ENCODE measurements around the gene GPR39. TPM values are rescaled to one million over a fixed set of nuclear protein-coding genes. Genes with fewer than 3 reads are reported as not detected.
"Not testable (repeated sequence)": the region's sequence is repeated elsewhere in the genome, so short reads cannot be mapped to it uniquely, and the experiment has no call there.

The GPR39 gene
- polyA plus RNA-seq, 1 donor: 3.3 TPM

DNA sequence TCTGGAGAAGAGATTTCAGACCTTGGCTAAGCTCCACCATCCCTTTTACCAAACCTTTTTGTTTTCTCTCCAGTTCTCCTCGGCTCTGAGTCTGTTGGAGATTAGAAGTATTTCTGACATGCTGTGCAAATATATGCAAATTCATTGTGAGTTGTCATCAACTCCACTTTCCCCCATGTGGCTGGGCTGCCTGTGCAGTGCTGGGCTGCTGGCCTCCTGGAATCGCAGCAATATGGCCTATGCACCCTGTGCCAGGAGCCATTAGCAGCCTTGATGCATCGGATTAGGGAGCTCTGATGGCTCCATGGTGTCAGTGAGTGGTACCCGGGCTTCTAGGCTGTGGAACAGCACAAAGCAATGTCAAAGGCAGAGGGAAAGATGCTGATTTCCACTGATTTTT lies 80.0 kb downstream of the GPR39 start:
- no peak for DNase-seq

- no peak for DNase-seq
Measured at GRCh38 chr2:132497591-132497990, 81.0 kb downstream of the GPR39 start.

GRCh38 chr2:132503701-132504100 lies 87.1 kb downstream of the GPR39 start:
- no peak for DNase-seq

GRCh38 chr2:132515010-132515409 lies 98.4 kb downstream of the GPR39 start:
- DNase-seq: no peak

DNA sequence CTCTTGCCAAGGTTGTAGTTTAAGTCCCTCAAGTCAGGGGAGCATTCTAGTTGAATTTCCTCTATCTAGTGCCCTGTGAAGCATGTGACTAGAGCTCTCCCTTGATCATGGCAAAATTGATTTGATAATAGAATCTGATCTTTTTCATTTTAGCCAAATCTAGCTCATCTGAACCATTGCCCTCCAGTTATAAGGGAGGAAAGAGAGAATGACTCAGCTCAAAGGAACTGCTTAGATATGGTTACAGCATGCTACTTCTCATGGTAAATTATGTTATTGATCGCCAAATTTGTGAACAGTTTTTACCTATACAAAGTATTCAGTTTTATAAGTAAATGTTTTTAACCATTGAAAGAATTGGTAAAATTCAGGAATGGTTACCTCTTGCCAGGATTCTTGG lies 100.8 kb downstream of the GPR39 start:
- DNase-seq: no peak

GRCh38 chr2:132518302-132518701 lies 101.7 kb downstream of the GPR39 start:
- no peak for DNase-seq

GRCh38 chr2:132519566-132519965 lies 103.0 kb downstream of the GPR39 start:
- DNase-seq: no peak

- DNase-seq: no peak
Measured at GRCh38 chr2:132521341-132521740, 104.7 kb downstream of the GPR39 start.

GRCh38 chr2:132522901-132523300 lies 106.3 kb downstream of the GPR39 start:
- no peak for DNase-seq

DNA sequence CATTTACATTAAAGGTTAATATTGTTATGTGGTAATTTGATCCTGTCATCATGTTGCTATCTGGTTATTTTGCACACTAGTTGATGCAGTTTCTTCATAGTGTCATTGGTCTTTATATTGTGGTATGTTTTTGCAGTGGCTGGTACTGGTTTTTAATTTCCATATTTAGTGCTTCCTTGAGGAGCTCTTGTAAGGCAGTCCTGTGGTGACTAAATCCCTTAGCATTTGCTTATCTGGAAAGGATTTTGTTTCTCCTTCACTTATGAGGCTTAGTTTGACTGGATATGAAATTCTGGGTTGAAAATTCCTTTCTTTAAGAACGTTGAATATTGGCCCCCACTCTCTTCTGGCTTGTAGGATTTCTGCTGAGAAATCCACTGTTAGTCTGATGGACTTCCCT lies 120.5 kb downstream of the GPR39 start:
- not testable (repeated sequence) for DNase-seq

DNA sequence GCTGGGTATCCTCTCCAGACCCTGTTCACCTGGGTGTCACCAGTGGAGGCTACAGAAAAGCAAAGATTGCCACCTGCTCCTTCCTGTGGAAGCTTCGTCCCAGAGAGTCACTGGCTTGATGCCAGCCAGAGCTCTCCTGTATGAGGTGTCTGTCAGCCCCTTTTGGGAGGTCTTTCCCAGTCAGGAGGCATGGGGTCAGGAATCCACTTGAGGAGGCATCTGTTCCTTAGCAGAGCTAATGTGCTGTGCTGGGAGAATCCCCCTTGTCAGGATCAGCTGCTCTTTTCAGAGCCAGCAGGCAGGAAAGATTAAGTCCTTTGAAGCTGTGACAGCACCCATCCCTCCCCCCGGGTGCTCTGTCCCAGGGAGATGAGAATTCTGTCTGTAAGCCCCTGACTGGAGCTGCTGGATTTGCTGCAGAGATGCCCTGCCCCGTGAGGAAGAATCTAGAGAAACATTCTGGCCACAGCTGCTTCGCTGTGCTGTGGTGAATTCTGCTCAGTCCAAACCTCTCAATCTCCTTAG lies 121.8 kb downstream of the GPR39 start:
- DNase-seq: no peak

GRCh38 chr2:132540166-132540565 lies 123.6 kb downstream of the GPR39 start:
- DNase-seq: no peak

DNA sequence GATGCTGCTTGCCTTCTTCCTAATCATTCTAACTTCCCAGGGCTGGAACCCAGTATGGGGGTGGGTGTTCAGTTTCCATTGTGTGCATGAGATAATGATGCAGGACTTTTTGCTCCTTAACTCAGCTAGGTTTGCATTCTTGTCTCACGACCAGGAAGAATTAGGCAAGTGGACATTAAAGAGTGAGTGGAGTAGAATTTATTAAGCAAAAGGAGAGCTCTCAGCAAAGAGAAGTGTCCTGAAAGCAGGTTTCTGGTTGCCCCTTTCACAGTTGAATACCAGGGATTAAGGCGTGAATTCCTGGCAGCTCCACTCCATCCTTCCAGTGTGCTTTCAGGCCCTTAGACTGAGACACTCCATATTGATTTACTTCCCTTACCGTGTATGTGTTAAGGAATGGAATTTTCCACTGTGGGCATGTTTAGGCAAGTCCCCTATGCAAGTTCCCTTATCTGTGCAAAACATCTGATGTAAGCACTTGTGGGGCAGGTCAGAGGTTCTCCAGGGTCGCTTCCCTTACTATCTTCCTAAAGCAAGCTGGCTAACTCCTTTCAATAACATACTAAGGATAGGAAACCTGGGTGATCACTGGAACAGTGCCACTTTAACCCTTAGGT lies 126.5 kb downstream of the GPR39 start:
- DNase-seq: no peak

DNA sequence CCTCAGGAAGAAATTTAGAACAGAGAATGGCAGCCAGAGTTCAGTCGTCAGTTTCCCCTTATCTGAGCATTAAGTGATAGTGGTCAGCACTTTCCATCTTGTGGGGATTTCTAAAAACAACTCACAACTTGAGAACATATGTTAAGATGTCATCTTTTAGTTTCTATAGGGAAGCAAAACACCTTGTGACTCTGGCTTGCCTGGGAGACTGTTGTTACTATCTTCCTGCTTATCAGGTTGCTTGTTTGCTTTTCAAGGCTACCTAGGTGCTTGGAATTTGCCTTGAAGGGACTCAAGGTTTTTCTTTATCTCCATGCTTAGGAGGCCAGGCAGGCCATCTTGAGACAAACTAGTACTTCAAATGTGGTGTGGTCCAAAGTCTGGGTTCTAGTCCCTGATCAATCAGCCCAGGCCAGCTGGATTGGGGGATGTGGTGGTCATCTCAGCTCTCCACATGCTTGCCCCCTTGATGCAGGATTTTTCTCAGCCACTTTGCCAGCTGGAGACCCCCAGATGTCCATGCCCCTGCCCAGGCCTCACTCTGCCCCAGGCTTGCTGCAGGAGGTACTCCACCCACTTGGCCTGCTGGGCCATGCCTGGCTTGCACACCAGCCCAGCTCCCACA lies 127.5 kb downstream of the GPR39 start:
- no peak for DNase-seq

DNA sequence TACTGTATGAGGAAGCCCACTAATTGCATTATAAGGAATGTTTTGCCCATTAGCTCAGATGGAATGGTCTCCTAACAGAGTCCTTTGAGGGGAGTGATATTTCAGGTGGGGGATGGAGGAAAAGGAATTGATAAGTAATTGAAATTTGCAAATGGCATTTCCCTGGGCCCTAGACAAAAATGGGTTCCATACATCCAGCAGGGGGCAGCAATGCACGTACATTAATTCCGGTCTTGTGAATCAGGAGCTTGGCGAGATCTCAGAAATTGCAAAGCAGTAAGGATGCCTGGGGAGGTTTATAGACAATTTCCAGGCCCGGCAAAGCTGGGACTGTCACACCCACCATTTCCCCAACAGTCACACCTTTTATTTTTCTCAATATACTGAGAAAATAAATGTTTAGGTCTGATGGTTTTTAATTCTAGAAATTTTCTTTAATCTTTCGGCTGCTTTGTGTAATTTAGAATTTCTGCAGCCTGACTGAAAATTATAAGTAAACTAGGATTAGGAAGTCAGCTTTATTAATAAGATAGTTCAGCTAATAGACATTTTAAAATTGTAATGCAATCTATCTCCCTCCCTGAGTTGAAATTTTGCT lies 130.6 kb downstream of the GPR39 start:
- DNase-seq: peak; percentile 83

DNA sequence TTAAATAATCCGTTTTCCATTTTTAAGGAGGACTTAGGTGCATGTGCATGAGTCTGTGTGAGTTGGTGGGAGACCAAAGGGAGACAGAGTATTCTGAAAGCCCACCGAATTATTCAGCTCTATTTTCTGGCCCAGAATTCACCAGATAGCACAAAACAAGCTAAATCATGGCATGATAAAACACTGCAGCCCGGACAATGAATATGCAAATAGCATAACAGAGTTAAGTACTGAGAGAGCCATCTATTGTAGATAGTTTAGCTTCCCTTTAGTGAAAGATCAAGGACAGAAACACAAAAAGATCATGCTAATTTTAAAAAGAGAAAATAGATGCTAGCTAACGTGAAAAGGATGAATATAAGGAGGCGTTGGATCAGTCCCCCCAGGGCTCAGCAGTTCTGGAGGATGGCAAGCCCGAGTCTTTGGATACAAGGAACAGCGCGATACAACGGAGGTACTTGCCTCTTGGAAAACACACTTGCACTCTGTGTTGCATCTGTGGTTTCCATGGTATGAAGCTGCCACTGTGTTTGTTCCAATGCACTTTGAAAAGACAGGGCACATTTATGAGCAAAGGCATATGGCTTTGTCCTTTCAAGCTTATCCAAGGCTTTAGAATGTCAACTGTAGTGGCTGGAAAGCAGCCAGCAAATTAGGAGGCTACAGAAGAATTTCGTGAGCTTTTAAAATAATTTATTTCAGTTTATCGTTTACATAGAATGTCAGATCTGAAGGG lies 133.5 kb downstream of the GPR39 start:
- no peak for DNase-seq

DNA sequence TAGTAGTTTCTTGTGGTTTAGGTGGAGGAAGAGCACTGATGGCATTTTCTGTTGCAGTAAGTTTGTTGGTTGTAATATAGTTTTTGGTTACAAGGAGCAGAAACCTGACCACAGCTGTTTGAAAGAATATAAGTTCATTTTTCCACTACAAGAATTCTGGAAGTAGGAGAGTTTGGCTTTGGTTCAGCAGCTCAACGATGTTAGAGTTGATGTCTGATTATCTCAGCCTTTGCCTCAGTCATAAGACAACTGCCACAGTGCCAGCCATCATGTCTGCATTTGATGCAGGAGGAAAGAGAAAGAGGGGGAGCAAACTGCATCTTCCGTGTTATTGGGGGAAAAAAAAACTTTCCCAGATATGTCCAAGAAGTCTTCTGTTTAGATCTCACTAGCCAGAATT lies 134.3 kb downstream of the GPR39 start:
- DNase-seq: no peak

GRCh38 chr2:132557694-132558093 lies 141.1 kb downstream of the GPR39 start:
- DNase-seq: no peak

DNA sequence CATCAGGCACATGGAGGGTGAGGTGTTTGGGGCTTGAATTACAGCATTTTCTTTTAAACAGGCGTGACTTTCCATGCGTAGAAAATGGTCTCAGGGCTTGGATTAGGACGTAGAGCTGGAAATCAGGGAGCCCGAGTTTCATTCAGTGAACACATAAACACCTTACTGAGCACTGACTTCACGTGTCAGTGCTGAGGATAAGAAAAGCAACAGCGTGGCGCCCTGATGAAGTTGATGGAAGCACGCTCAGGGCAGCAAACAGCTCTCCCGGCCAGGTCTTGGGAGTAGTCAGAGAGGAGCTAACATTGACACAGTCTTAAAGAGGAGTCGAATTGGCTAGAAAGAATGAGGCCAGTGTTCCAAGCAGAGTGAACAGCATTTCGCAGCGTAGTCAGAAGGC lies 142.7 kb downstream of the GPR39 start:
- no peak for DNase-seq

- no peak for DNase-seq
Measured at GRCh38 chr2:132559921-132560320, 143.3 kb downstream of the GPR39 start.

DNA sequence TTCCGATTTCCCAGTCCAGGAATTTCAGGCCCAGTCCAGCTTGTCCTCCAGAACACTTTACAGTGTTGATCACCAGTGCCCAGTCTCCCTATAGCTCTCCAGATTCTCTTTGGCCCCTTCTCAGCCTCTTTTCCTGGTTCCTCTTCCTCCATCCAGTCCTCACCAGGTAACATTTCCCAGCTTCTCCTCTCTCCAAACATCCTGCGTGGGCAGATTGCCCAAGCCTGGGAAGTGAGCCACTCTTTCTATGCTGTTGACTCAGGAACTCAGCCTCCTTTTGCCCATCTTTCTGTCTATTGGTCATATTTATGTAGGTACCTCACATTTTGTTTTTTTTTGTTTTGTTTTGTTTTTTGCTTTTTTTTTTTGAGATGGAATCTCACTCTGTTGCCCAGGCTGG lies 144.0 kb downstream of the GPR39 start:
- no peak for DNase-seq

- DNase-seq: no peak
Measured at GRCh38 chr2:132562245-132562644, 145.6 kb downstream of the GPR39 start.

GRCh38 chr2:132564065-132564464 lies 147.5 kb downstream of the GPR39 start:
- DNase-seq: peak; percentile 74

Data from left kidney (tissue), 2 donors.